CD4-positive, alpha-beta T cell (primary cell): ENCODE measurements around the gene SDF2L1. TPM values are rescaled to one million over a fixed set of nuclear protein-coding genes. Genes with fewer than 3 reads are reported as not detected.

Experiments
- ATAC-seq: fragments of 200-7000 bp; cut with Tn5 transposase; one replicate; pipeline ENCODE4 v1.10.0; 2022; ENCODE audit warnings: mild to moderate bottlenecking; ENCODE audit not compliant: poor library complexity
- CTCF ChIA-PET: fragments of 350-600 bp; sonication (Branson Sonifier 250); formaldehyde crosslinking; loops from one replicate; lab custom pipeline; 2021; ENCODE audit warnings: antibody characterized with exemption, inconsistent platforms; lab: Charles Lee
- POLR2A ChIA-PET: fragments of 350-600 bp; sonication (Branson Sonifier 250); formaldehyde crosslinking; loops from one replicate; lab custom pipeline; 2021; ENCODE audit warnings: antibody characterized with exemption, inconsistent platforms; lab: Charles Lee
- DNase-seq, 14 experiments: peaks; one replicate each; pipeline ENCODE4 v3.0.0-alpha.2; 2013 to 2020; ENCODE audit warnings: mixed read lengths in 2 of 14
- H3K27ac ChIP-seq, 2 donors: one replicate each; pipeline versions ENCODE4 v1.5.1 to v1.7.0; 2013; ENCODE audit warnings: low read length in 2 of 2, low read depth in 1 of 2, mild to moderate bottlenecking in 1 of 2
- H3K27me3 ChIP-seq, 2 experiments: 1 replicate in 1 of 2; 2 replicates in 1 of 2; pipeline versions ENCODE4 v1.6.1 to v1.7.0; 2013; ENCODE audit warnings: low read length in 2 of 2, control low read depth in 1 of 2, mild to moderate bottlenecking in 1 of 2, moderate library complexity in 1 of 2; ENCODE audit not compliant: insufficient read depth in 2 of 2, control insufficient read depth in 1 of 2
- H3K36me3 ChIP-seq: one replicate; pipeline ENCODE4 v1.6.1; 2013; ENCODE audit warnings: low read length, control low read depth; ENCODE audit not compliant: insufficient read depth
- H3K4me1 ChIP-seq: one replicate; pipeline ENCODE4 v1.6.1; 2013; ENCODE audit warnings: low read length, control low read depth; ENCODE audit not compliant: insufficient read depth
- H3K4me3 ChIP-seq: one replicate; pipeline ENCODE4 v1.5.1; 2013; ENCODE audit warnings: mild to moderate bottlenecking, low read length, moderate library complexity
- H3K9me3 ChIP-seq, 2 experiments: 1 replicate in 1 of 2; 2 replicates in 1 of 2; pipeline versions ENCODE4 v1.6.1 to v1.7.0; 2013; ENCODE audit warnings: low read length in 2 of 2, mild to moderate bottlenecking in 2 of 2, control low read depth in 1 of 2, moderate library complexity in 1 of 2; ENCODE audit not compliant: control insufficient read depth in 1 of 2, insufficient read depth in 1 of 2
- H3K27ac Mint-ChIP-seq: one replicate; pipeline ENCODE4 v1.8.0; 2020; ENCODE audit warnings: mixed read lengths
- H3K27me3 Mint-ChIP-seq: one replicate; pipeline ENCODE4 v1.8.0; 2021; ENCODE audit warnings: mixed read lengths
- H3K36me3 Mint-ChIP-seq: one replicate; pipeline ENCODE4 v1.8.0; 2021; ENCODE audit warnings: low read depth, mixed read lengths
- H3K4me1 Mint-ChIP-seq: one replicate; pipeline ENCODE4 v1.8.0; 2021; ENCODE audit warnings: low read depth, mixed read lengths
- H3K4me3 Mint-ChIP-seq: one replicate; pipeline ENCODE4 v1.8.0; 2020; ENCODE audit warnings: mild to moderate bottlenecking, mixed read lengths
- H3K9me3 Mint-ChIP-seq: one replicate; pipeline ENCODE4 v1.8.0; 2020; ENCODE audit warnings: mixed read lengths
- CTCF ChIP-seq: fragments of 200-600 bp; IDR thresholded peaks from one replicate; pipeline ENCODE4 v1.8.0; 2022; ENCODE audit warnings: antibody characterized with exemption, mild to moderate bottlenecking
- intact Hi-C, 2 experiments: fragments of 100-400 bp; cut with DNase I in 1 of 2; cut with micrococcal nuclease in 1 of 2; formaldehyde crosslinking; loops; one replicate each; pipeline versions ENCODE4 v1.15.1 to v1.9.0; 2023 to 2025; cut with DNase I, micrococcal nuclease
- total RNA-seq, 174 experiments: library from RNA in 2 of 174; stranded (reverse) in 2 of 174; gene quantifications; one replicate each; pipeline ENCODE4 v1.2.3 and lab custom pipeline; 2021 to 2026

SDF2L1 gene
- total RNA-seq, 2 experiments from 2014 or later: 20.0 to 21.2 TPM

GRCh38 chr22:21611210-21611977 lies 30.7 kb upstream of the SDF2L1 start:
- no peak for ATAC-seq
- intact Hi-C loops: no loop called here
- no peak overlapping the region for H3K4me3 Mint-ChIP-seq

GRCh38 chr22:21612858-21613257 lies 29.2 kb upstream of the SDF2L1 start:
- ATAC-seq: no peak
- no peak for TF ChIP-seq CTCF
- no peak overlapping the region for H3K27ac Mint-ChIP-seq
- H3K36me3 Mint-ChIP-seq: peaks cover 53% of the 10 kb centered on the region
- DNase-seq: no peak
- Histone ChIP-seq H3K9me3 (no peaks in the 10 kb centered on the region), H3K36me3 (peaks cover 52% of the 10 kb centered on the region), H3K4me1 (peaks cover 4% of the 10 kb centered on the region), H3K27me3 (no peaks in the 10 kb centered on the region), H3K4me3 (no peak overlapping the region), H3K27ac (no peak overlapping the region)
- H3K27me3 Mint-ChIP-seq: no peaks in the 10 kb centered on the region
- ChIA-PET POLR2A (interaction anchor here (1.3 kb wide), 1 partner anchor 44 kb away, joined by 4 read pairs; no protein-coding TSS in a partner anchor), CTCF (interaction anchor here (3.4 kb wide), 1 partner anchor 16 kb away, joined by 9 read pairs; no protein-coding TSS in a partner anchor)
- no peaks in the 10 kb centered on the region for H3K9me3 Mint-ChIP-seq
- no peak overlapping the region for H3K4me3 Mint-ChIP-seq
- intact Hi-C loops: no loop called here
- peaks cover 31% of the 10 kb centered on the region for H3K4me1 Mint-ChIP-seq

More at GRCh38 chr22:21611210-21611977, 30.7 kb upstream of the SDF2L1 start:
- Mint-ChIP-seq H3K9me3 (no peaks in the 10 kb centered on the region), H3K4me1 (peaks cover 42% of the 10 kb centered on the region), H3K27ac (peak overlapping the region; percentile 48), H3K36me3 (peaks cover 57% of the 10 kb centered on the region), H3K27me3 (no peaks in the 10 kb centered on the region)
- H3K27me3 ChIP-seq: no peaks in the 10 kb centered on the region
- H3K4me3 ChIP-seq: no peak overlapping the region
- POLR2A ChIA-PET: no interaction called here
- DNase-seq: no peak
- CTCF ChIA-PET: interaction anchor here (3.4 kb wide), 1 partner anchor 18 kb away, joined by 9 read pairs; no protein-coding TSS in a partner anchor
- TF ChIP-seq CTCF: no peak
- no peak overlapping the region for H3K27ac ChIP-seq
- H3K4me1 ChIP-seq: peaks cover 12% of the 10 kb centered on the region
- peaks cover 47% of the 10 kb centered on the region for H3K36me3 ChIP-seq
- H3K9me3 ChIP-seq: no peaks in the 10 kb centered on the region

GRCh38 chr22:21613553-21614233 lies 28.4 kb upstream of the SDF2L1 start:
- no peak for DNase-seq
- Histone ChIP-seq H3K27ac (no peak overlapping the region), H3K36me3 (peaks cover 54% of the 10 kb centered on the region), H3K4me1 (peaks cover 4% of the 10 kb centered on the region), H3K27me3 (no peaks in the 10 kb centered on the region), H3K9me3 (no peaks in the 10 kb centered on the region), H3K4me3 (no peak overlapping the region)
- ATAC-seq: no peak
- CTCF ChIA-PET: interaction anchor here (1.3 to 3.4 kb wide), 2 partner anchors 16 to 33 kb away, joined by 3 to 9 read pairs; no protein-coding TSS in a partner anchor
- POLR2A ChIA-PET: no interaction called here
- intact Hi-C loops: no loop called here
- Mint-ChIP-seq H3K9me3 (no peaks in the 10 kb centered on the region), H3K4me3 (no peak overlapping the region), H3K4me1 (peaks cover 27% of the 10 kb centered on the region), H3K27me3 (no peaks in the 10 kb centered on the region), H3K27ac (peak overlapping the region; percentile 55), H3K36me3 (peaks cover 53% of the 10 kb centered on the region)
- TF ChIP-seq CTCF: no peak
